Measurements from ENCODE around the gene ZNF492. TPM values are rescaled to one million over a fixed set of nuclear protein-coding genes. Genes with fewer than 3 reads are reported as not detected.

ZNF492 gene
- total RNA-seq, 1 experiment from 2014 or later, result not detected

DNA sequence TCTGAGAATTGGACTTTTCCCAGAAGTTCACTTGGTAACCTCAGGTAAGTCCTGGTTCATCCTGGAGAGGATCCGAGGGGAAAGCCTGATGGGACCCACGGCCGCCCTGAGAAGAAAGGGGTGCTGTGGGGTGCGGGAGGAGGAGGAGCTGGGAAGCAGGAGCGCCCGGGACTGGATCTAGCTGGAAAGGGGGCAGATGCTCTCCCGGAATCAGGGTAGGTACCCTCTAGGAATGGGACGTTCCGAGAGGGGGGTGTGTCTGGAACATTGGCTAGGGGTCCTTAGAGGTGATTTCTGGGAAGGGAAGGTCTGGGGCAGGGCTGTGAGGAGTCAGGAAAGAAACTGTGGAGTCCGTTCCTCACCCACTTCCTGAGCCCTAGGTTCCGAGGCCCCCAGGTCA is 38.7 kb upstream of the ZNF492 start:
- Histone ChIP-seq H3K4me2 (ENCODE audit: insufficient read depth, insufficient read length, low read length) (no peak overlapping the region), H2AK5ac (ENCODE audit: insufficient read length, low read length) (no peak overlapping the region), H2BK120ac (ENCODE audit: low read depth, low read length, poor library complexity, severe bottlenecking) (no peak overlapping the region), H3T11ph (ENCODE audit: low read length) (no peak overlapping the region), H2AFZ (ENCODE audit: low read length) (no peak overlapping the region), H3K4ac (ENCODE audit: low read depth, low read length) (no peak overlapping the region), H2BK12ac (ENCODE audit: insufficient read length, low read depth, low read length) (no peak overlapping the region), H2BK5ac (ENCODE audit: insufficient read length, low read length) (no peak overlapping the region), H2BK15ac (ENCODE audit: low read depth, low read length) (no peak overlapping the region), H3K27ac (ENCODE audit: insufficient read length, low read depth, low read length) (no peak overlapping the region), H3K14ac (ENCODE audit: insufficient read depth, low read length) (no peak overlapping the region), H4K5ac (ENCODE audit: insufficient read length, low read depth, low read length) (no peak overlapping the region), H4K8ac (replicated peaks; ENCODE audit: insufficient read length, low read depth, low read length) (no peak overlapping the region), H3K23ac (ENCODE audit: insufficient read length, low read depth, low read length) (no peak overlapping the region), H3K56ac (ENCODE audit: insufficient read length, low read depth, low read length) (no peak overlapping the region), H3K27me3 (ENCODE audit: insufficient read depth, low read length) (no peaks in the 10 kb centered on the region), H4K20me1 (ENCODE audit: control insufficient read depth, insufficient read depth, insufficient read length) (no peaks in the 10 kb centered on the region), H2BK20ac (ENCODE audit: low read depth, low read length, poor library complexity, severe bottlenecking) (no peak overlapping the region), H3K18ac (ENCODE audit: insufficient read length, low read depth, low read length) (no peak overlapping the region), H4K91ac (ENCODE audit: insufficient read length, low read depth, low read length) (no peak overlapping the region), H3K4me1 (ENCODE audit: insufficient read depth, low read length) (no peaks in the 10 kb centered on the region), H3K79me1 (ENCODE audit: insufficient read depth, low read depth, low read length, poor library complexity, severe bottlenecking) (no peaks in the 10 kb centered on the region), H3K23me2 (ENCODE audit: insufficient read length, low read depth, low read length, poor library complexity, severe bottlenecking) (no peaks in the 10 kb centered on the region), H3K9ac (ENCODE audit: extremely low read depth, insufficient read length, low read length) (no peak overlapping the region), H3K79me2 (ENCODE audit: insufficient read depth, low read length) (no peaks in the 10 kb centered on the region), H3K9me3 (ENCODE audit: control insufficient read depth, low read depth, low read length) (peaks cover 96% of the 10 kb centered on the region)
- peaks cover 2% of the 10 kb centered on the region for H3K27me3 Mint-ChIP-seq (ENCODE audit: low read depth)
- WGBS (ENCODE audit: extremely low coverage, insufficient read length, low lambda C conversion rate), result no CpG with 5 or more reads among the region's 11 CpGs
- H3K4me1 Mint-ChIP-seq, result no peaks in the 10 kb centered on the region
- no peak overlapping the region for H3K4me3 Mint-ChIP-seq
- TF ChIP-seq, protein P1, sequence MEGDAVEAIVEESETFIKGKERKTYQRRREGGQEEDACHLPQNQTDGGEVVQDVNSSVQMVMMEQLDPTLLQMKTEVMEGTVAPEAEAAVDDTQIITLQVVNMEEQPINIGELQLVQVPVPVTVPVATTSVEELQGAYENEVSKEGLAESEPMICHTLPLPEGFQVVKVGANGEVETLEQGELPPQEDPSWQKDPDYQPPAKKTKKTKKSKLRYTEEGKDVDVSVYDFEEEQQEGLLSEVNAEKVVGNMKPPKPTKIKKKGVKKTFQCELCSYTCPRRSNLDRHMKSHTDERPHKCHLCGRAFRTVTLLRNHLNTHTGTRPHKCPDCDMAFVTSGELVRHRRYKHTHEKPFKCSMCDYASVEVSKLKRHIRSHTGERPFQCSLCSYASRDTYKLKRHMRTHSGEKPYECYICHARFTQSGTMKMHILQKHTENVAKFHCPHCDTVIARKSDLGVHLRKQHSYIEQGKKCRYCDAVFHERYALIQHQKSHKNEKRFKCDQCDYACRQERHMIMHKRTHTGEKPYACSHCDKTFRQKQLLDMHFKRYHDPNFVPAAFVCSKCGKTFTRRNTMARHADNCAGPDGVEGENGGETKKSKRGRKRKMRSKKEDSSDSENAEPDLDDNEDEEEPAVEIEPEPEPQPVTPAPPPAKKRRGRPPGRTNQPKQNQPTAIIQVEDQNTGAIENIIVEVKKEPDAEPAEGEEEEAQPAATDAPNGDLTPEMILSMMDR (conservative IDR thresholded peaks at IDR 0.05), result no peak
- H3K9me3 Mint-ChIP-seq, result peaks cover 93 to 97% of the 10 kb centered on the region in 2 experiments
- H3K27ac Mint-ChIP-seq, result no peak overlapping the region
- H3K36me3 Mint-ChIP-seq (ENCODE audit: insufficient read depth in 1 of 3, low read depth in 3 of 3), result peaks cover under 1 to 26% (median 19%) of the 10 kb centered on the region in 3 experiments; a peak in 6 of 7 replicates
- no peak for DNase-seq
